NCI-H460 (cell line): Measurements from ENCODE around the gene ANKRD62. TPM values are rescaled to one million over a fixed set of nuclear protein-coding genes. Genes with fewer than 3 reads are reported as not detected.

Experiments used
- DNase-seq: peaks from one replicate; pipeline ENCODE4 v3.0.0-alpha.2; 2016; ENCODE audit warnings: low read depth; ENCODE audit errors: extremely low read depth
- small RNA-seq, 2 experiments: library from RNA; depleted of rRNA; stranded (forward); fragments of <200 nt; gene quantifications; one replicate each; pipeline ENCODE3, GENCODE V24; 2014
- total RNA-seq: library from RNA; depleted of rRNA; stranded (reverse); fragments of >200 nt; shearing (Covaris generic); gene quantifications from 2 replicates; pipeline ENCODE4 v1.2.3, GENCODE V29; 2014; rRNA removed

Gene ANKRD62
- total RNA-seq, 1 experiment from 2014 or later: not detected

- no peak for DNase-seq
Measured at GRCh38 chr18:12162786-12163185, 69.1 kb downstream of the ANKRD62 start.

GRCh38 chr18:12165038-12165768 is 71.6 kb downstream of the ANKRD62 start:
- DNase-seq: no peak

Small RNA genes within 50 kb of the gene (small RNA-seq; reads per million reads assigned to genes)
- 0 reads per million in 2 experiments for gene RNU6-324P

Other genes with a start within 250 kb of the ANKRD62 start
- gene CHMP1B, start 242.4 kb upstream of the ANKRD62 start, total RNA-seq: 129 and 136 TPM in 2 replicates
- 17.7 and 18.7 TPM in 2 replicates for gene MPPE1, start 185.5 kb upstream of the ANKRD62 start, total RNA-seq
- gene IMPA2, start 112.3 kb upstream of the ANKRD62 start, total RNA-seq: 42.6 and 51.1 TPM in 2 replicates
- not detected in 2 replicates for gene CIDEA, start 160.5 kb downstream of the ANKRD62 start, total RNA-seq
- gene TUBB6, start 214.4 kb downstream of the ANKRD62 start, total RNA-seq: 87.1 and 102 TPM in 2 replicates